Measurements from ENCODE around the gene PKN1. TPM values are rescaled to one million over a fixed set of nuclear protein-coding genes. Genes with fewer than 3 reads are reported as not detected.

PKN1 gene
- total and polyA plus RNA-seq, 2 of the 4 experiments (the other 2 are of a cell fraction) = 39.1 to 41.4 TPM

DNA sequence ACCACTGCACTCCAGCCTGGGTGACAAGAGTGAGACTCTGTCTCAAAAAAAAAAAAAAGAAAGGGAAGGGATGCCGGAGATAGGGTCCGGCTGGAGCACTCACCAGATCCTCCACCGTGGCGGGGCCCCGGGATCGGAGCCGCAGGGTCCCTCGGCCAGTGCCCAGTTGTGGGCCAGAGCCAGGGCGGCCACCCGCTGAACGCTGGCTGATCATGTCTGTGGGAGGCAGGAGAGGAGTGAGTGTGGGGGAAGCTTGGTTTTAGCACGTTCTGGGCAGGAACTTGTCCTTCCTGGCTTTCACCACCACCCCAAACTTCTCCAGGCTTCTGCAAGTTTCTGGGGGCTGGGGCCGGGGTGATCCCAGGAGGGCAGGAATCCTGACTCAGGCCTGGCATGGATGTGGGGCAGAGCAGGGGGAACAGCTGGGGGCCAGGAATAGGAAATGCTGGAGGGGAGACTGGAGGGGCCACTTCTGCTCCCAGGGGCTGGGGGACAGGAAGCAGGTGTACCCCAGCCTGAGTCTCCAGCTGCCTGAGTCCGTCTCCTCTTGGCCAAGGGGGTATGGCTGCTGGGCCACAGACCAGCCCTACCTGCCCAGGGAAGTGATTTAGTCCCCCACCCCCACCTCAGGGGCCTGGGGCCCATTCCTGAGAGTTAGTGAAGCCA, 46.3 kb downstream of the PKN1 start:
- Histone ChIP-seq H3K27ac (ENCODE audit: insufficient read depth, low read length) (no peak overlapping the region), H3K9ac (ENCODE audit: low read depth, low read length) (no peak overlapping the region), H2BK5ac (ENCODE audit: low read depth, low read length, poor library complexity, severe bottlenecking) (no peak overlapping the region), H4K8ac (ENCODE audit: low read depth in 2 of 2, low read length in 2 of 2) (no peak overlapping the region), H3K9me1 (ENCODE audit: insufficient read depth, low read length) (0 out of 2 replicates have a peak, but pooled peaks cover 14% of the 10 kb centered on the region), H4K20me1 (ENCODE audit: insufficient read depth, low read length) (peaks cover 33% of the 10 kb centered on the region), H2AK9ac (replicated peaks; ENCODE audit: low read depth, low read length, poor library complexity) (peak overlapping the region; percentile 89), H2BK120ac (ENCODE audit: low read depth, low read length) (no peak overlapping the region), H3K18ac (ENCODE audit: low read depth, low read length) (no peak overlapping the region), H3K4me2 (ENCODE audit: low read depth, low read length) (no peak overlapping the region), H2AK5ac (ENCODE audit: low read depth, low read length) (no peak overlapping the region), H3K4me1 (ENCODE audit: control insufficient read depth, insufficient read depth, low read length) (peaks cover 35% of the 10 kb centered on the region), H3K4ac (ENCODE audit: low read depth, low read length) (no peak overlapping the region), H2BK15ac (ENCODE audit: low read depth, low read length) (no peak overlapping the region), H4K5ac (ENCODE audit: low read depth, low read length) (no peak overlapping the region), H2AFZ (replicated peaks; ENCODE audit: low read length, poor library complexity) (no peak overlapping the region), H3K27me3 (ENCODE audit: control insufficient read depth, insufficient read depth, low read length) (no peaks in the 10 kb centered on the region), H3K9me3 (ENCODE audit: control insufficient read depth, insufficient read depth, low read length) (no peaks in the 10 kb centered on the region), H3K79me1 (ENCODE audit: low read depth in 1 of 2, low read length in 2 of 2) (peaks cover 8 to 54% of the 10 kb centered on the region in 2 experiments), H3K56ac (ENCODE audit: extremely low read depth, insufficient read depth, low read length) (no peak overlapping the region), H3K23ac (ENCODE audit: low read depth, low read length) (no peak overlapping the region), H3K36me3 (ENCODE audit: control insufficient read depth, insufficient read depth, low read length) (peaks cover 25% of the 10 kb centered on the region), H3K4me3 (ENCODE audit: insufficient read depth, low read depth, low read length) (no peak overlapping the region), H2BK20ac (ENCODE audit: low read depth, low read length) (no peak overlapping the region), H4K91ac (ENCODE audit: insufficient read depth, low read depth, low read length) (no peak overlapping the region), H3K14ac (replicated peaks; ENCODE audit: low read depth, low read length) (no peak overlapping the region)
- DNase-seq = no peak
- no TSS peak for BruUV-seq (replicated peaks)
- no peak for ATAC-seq (ENCODE audit: low read depth)
- in situ Hi-C loops (cut with MboI; ENCODE audit: low sequenced_read_pairs) (loop anchor here (10.0 kb wide), 1 partner anchor 595 kb away; no protein-coding TSS in a partner anchor), intact Hi-C loops (cut with micrococcal nuclease) (loop anchor here (5.0 kb wide), 1 partner anchor 342 kb away; the partner anchor contains the start of gene ASF1B), dilution Hi-C loops (cut with HindIII; ENCODE audit: low sequenced_read_pairs, unreplicated experiment) (no loop called here)
- ChIA-PET POLR2A (ENCODE audit: unreplicated experiment) (no interaction called here), CTCF (interaction anchor here (0.6 kb wide), 1 partner anchor 20 kb away, joined by 3 read pairs; no protein-coding TSS in a partner anchor)
- WGBS, 2 experiments (ENCODE audit: extremely low coverage in 2 of 2, insufficient read length in 1 of 2) = 70% methylated on average over 2 of the region's 14 CpGs; no CpG with 5 or more reads in 1 of the 2 experiments
- TF ChIP-seq FOS (IDR thresholded peaks at IDR 0.05; ENCODE audit: low read depth, low read length) (no peak), BHLHE40 (IDR thresholded peaks at IDR 0.05; ENCODE audit: low read depth, low read length) (no peak), RAD21 (IDR thresholded peaks at IDR 0.05; ENCODE audit: low read length) (no peak), RFX5 (IDR thresholded peaks at IDR 0.05; ENCODE audit: low read depth, low read length) (no peak), RCOR1 (IDR thresholded peaks at IDR 0.05; ENCODE audit: insufficient replicate concordance, low read length) (no peak), CHD1 (IDR thresholded peaks at IDR 0.05; ENCODE audit: low read depth, low read length) (no peak), MAFK (IDR thresholded peaks at IDR 0.05; ENCODE audit: low read depth, low read length) (no peak), CEBPB (IDR thresholded peaks at IDR 0.05; ENCODE audit: low read depth, low read length) (no peak), NFE2L2 (IDR thresholded peaks at IDR 0.05; ENCODE audit: low read depth, low read length) (no peak), POLR2A (IDR thresholded peaks at IDR 0.05; ENCODE audit: low read depth, low read length) (no peak)
- TF ChIP-seq, protein P1, sequence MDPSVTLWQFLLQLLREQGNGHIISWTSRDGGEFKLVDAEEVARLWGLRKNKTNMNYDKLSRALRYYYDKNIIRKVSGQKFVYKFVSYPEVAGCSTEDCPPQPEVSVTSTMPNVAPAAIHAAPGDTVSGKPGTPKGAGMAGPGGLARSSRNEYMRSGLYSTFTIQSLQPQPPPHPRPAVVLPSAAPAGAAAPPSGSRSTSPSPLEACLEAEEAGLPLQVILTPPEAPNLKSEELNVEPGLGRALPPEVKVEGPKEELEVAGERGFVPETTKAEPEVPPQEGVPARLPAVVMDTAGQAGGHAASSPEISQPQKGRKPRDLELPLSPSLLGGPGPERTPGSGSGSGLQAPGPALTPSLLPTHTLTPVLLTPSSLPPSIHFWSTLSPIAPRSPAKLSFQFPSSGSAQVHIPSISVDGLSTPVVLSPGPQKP (IDR thresholded peaks at IDR 0.05; ENCODE audit: borderline replicate concordance, low read depth, low read length) = no peak
- TF ChIP-seq, protein P2, sequence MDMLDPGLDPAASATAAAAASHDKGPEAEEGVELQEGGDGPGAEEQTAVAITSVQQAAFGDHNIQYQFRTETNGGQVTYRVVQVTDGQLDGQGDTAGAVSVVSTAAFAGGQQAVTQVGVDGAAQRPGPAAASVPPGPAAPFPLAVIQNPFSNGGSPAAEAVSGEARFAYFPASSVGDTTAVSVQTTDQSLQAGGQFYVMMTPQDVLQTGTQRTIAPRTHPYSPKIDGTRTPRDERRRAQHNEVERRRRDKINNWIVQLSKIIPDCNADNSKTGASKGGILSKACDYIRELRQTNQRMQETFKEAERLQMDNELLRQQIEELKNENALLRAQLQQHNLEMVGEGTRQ (IDR thresholded peaks at IDR 0.05; ENCODE audit: low read depth, low read length) = no peak
- TF ChIP-seq, protein P3, sequence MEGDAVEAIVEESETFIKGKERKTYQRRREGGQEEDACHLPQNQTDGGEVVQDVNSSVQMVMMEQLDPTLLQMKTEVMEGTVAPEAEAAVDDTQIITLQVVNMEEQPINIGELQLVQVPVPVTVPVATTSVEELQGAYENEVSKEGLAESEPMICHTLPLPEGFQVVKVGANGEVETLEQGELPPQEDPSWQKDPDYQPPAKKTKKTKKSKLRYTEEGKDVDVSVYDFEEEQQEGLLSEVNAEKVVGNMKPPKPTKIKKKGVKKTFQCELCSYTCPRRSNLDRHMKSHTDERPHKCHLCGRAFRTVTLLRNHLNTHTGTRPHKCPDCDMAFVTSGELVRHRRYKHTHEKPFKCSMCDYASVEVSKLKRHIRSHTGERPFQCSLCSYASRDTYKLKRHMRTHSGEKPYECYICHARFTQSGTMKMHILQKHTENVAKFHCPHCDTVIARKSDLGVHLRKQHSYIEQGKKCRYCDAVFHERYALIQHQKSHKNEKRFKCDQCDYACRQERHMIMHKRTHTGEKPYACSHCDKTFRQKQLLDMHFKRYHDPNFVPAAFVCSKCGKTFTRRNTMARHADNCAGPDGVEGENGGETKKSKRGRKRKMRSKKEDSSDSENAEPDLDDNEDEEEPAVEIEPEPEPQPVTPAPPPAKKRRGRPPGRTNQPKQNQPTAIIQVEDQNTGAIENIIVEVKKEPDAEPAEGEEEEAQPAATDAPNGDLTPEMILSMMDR (conservative IDR thresholded peaks at IDR 0.05; ENCODE audit: low read depth, low read length) = no peak

All from IMR-90 (cell line).